ENCODE data around the gene SAMD14.

DNA sequence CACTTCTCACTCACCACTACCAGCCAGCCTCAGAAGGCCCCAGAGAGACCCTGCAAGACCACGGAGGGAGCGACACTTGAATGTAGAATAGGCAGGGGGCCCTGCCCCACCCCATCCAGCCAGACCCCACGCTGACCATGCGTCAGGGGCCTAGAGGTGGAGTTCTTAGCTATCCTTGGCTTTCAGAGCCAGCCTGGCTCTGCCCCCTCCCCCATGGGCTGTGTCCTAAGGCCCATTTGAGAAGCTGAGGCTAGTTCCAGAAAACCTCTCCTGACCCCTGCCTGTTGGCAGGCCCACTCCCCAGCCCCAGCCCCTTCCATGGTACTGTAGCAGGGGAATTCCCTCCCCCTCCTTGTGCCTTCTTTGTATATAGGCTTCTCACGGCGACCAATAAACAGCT is 39.9 kb downstream of the SAMD14 start:
- TF ChIP-seq, protein P1, sequence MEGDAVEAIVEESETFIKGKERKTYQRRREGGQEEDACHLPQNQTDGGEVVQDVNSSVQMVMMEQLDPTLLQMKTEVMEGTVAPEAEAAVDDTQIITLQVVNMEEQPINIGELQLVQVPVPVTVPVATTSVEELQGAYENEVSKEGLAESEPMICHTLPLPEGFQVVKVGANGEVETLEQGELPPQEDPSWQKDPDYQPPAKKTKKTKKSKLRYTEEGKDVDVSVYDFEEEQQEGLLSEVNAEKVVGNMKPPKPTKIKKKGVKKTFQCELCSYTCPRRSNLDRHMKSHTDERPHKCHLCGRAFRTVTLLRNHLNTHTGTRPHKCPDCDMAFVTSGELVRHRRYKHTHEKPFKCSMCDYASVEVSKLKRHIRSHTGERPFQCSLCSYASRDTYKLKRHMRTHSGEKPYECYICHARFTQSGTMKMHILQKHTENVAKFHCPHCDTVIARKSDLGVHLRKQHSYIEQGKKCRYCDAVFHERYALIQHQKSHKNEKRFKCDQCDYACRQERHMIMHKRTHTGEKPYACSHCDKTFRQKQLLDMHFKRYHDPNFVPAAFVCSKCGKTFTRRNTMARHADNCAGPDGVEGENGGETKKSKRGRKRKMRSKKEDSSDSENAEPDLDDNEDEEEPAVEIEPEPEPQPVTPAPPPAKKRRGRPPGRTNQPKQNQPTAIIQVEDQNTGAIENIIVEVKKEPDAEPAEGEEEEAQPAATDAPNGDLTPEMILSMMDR (IDR thresholded peaks at IDR 0.05) = no peak
- no peak for TF ChIP-seq POLR2A (IDR thresholded peaks at IDR 0.05)

Data from upper lobe of left lung (tissue), 4 donors.